ENCODE results near the gene HIPK3.

The HIPK3 gene

GRCh38 chr11:33387996-33388395 lies 130.8 kb downstream of the HIPK3 start:
- Histone ChIP-seq H3F3A (ENCODE audit: low read depth) (no peaks in the 10 kb centered on the region), H3K9me3 (ENCODE audit: insufficient read depth, low read depth, low read length) (peaks cover 6% of the 10 kb centered on the region), H3K4me2 (ENCODE audit: low read depth, low read length, poor library complexity, severe bottlenecking) (no peak overlapping the region)

GRCh38 chr11:33388793-33389525 lies 131.8 kb downstream of the HIPK3 start:
- TF ChIP-seq EZH2phosphoT487 (IDR thresholded peaks at IDR 0.05; ENCODE audit: borderline replicate concordance) (no peak), CTCF (conservative IDR thresholded peaks at IDR 0.05; ENCODE audit: low read length) (no peak)
- Histone ChIP-seq H3F3A (ENCODE audit: low read depth) (no peaks in the 10 kb centered on the region), H3K9ac (ENCODE audit: low read depth, low read length, poor library complexity, severe bottlenecking) (no peak overlapping the region), H3K79me2 (ENCODE audit: insufficient read depth, low read length) (no peaks in the 10 kb centered on the region), H3K27me3 (ENCODE audit: insufficient read depth, low read length, poor library complexity, severe bottlenecking) (no peaks in the 10 kb centered on the region), H2AFZ (ENCODE audit: low read length) (no peak overlapping the region), H3K9me3 (ENCODE audit: insufficient read depth, low read depth, low read length) (peaks cover 6% of the 10 kb centered on the region), H3K9me2 (replicated peaks; ENCODE audit: low read depth, low read length) (no peaks in the 10 kb centered on the region), H3K4me3 (ENCODE audit: low read length, poor library complexity, severe bottlenecking) (no peak overlapping the region), H3K4me2 (ENCODE audit: low read depth, low read length, poor library complexity, severe bottlenecking) (no peak overlapping the region), H3K36me3 (ENCODE audit: insufficient read depth, low read length) (no peaks in the 10 kb centered on the region), H3K4me1 (ENCODE audit: insufficient read depth, low read length, poor library complexity, severe bottlenecking) (no peaks in the 10 kb centered on the region), H4K20me1 (ENCODE audit: insufficient read depth, low read length, poor library complexity, severe bottlenecking) (no peaks in the 10 kb centered on the region)

More at GRCh38 chr11:33387996-33388395, 130.8 kb downstream of the HIPK3 start:
- Histone ChIP-seq H3K4me3 (ENCODE audit: low read length, poor library complexity, severe bottlenecking) (no peak overlapping the region), H3K36me3 (ENCODE audit: insufficient read depth, low read length) (no peaks in the 10 kb centered on the region), H3K27me3 (ENCODE audit: insufficient read depth, low read length, poor library complexity, severe bottlenecking) (no peaks in the 10 kb centered on the region), H3K9ac (ENCODE audit: low read depth, low read length, poor library complexity, severe bottlenecking) (no peak overlapping the region), H4K20me1 (ENCODE audit: insufficient read depth, low read length, poor library complexity, severe bottlenecking) (no peaks in the 10 kb centered on the region), H3K4me1 (ENCODE audit: insufficient read depth, low read length, poor library complexity, severe bottlenecking) (no peaks in the 10 kb centered on the region), H2AFZ (ENCODE audit: low read length) (no peak overlapping the region), H3K9me2 (replicated peaks; ENCODE audit: low read depth, low read length) (no peaks in the 10 kb centered on the region), H3K79me2 (ENCODE audit: insufficient read depth, low read length) (no peaks in the 10 kb centered on the region)
- TF ChIP-seq EZH2phosphoT487 (IDR thresholded peaks at IDR 0.05; ENCODE audit: borderline replicate concordance), result no peak
- TF ChIP-seq CTCF (conservative IDR thresholded peaks at IDR 0.05; ENCODE audit: low read length), result no peak

- Histone ChIP-seq H3K27me3 (ENCODE audit: insufficient read depth, low read length, poor library complexity, severe bottlenecking) (no peaks in the 10 kb centered on the region), H3K9me3 (ENCODE audit: insufficient read depth, low read depth, low read length) (peaks cover 6% of the 10 kb centered on the region), H3K4me3 (ENCODE audit: low read length, poor library complexity, severe bottlenecking) (no peak overlapping the region), H4K20me1 (ENCODE audit: insufficient read depth, low read length, poor library complexity, severe bottlenecking) (no peaks in the 10 kb centered on the region), H3K4me2 (ENCODE audit: low read depth, low read length, poor library complexity, severe bottlenecking) (no peak overlapping the region), H3F3A (ENCODE audit: low read depth) (no peaks in the 10 kb centered on the region), H3K4me1 (ENCODE audit: insufficient read depth, low read length, poor library complexity, severe bottlenecking) (no peaks in the 10 kb centered on the region), H3K9ac (ENCODE audit: low read depth, low read length, poor library complexity, severe bottlenecking) (no peak overlapping the region), H2AFZ (ENCODE audit: low read length) (no peak overlapping the region), H3K9me2 (replicated peaks; ENCODE audit: low read depth, low read length) (no peaks in the 10 kb centered on the region), H3K36me3 (ENCODE audit: insufficient read depth, low read length) (no peaks in the 10 kb centered on the region), H3K79me2 (ENCODE audit: insufficient read depth, low read length) (no peaks in the 10 kb centered on the region)
- TF ChIP-seq EZH2phosphoT487 (IDR thresholded peaks at IDR 0.05; ENCODE audit: borderline replicate concordance) (no peak), CTCF (conservative IDR thresholded peaks at IDR 0.05; ENCODE audit: low read length) (no peak)
Observed at GRCh38 chr11:33389635-33390034, 132.5 kb downstream of the HIPK3 start.

Measured in Loucy (cell line).